Right lobe of liver (tissue), 6 donors: ENCODE measurements around the gene HECA. TPM values are rescaled to one million over a fixed set of nuclear protein-coding genes. Genes with fewer than 3 reads are reported as not detected.

Experiments used
- ATAC-seq, 4 donors: fragments of 200-7000 bp; cut with Tn5 transposase; one replicate each; pipeline ENCODE4 v1.9.1; 2020; ENCODE audit warnings: mild to moderate bottlenecking in 4 of 4, moderate library complexity in 4 of 4
- DNase-seq, 3 donors: peaks; one replicate each; pipeline ENCODE4 v3.0.0-alpha.2; 2020
- H3K27ac ChIP-seq, 3 donors: fragments of 200-600 bp; one replicate each; pipeline ENCODE4 v1.8.0; 2022
- H3K27me3 ChIP-seq, 2 donors: fragments of 200-600 bp; one replicate each; pipeline ENCODE4 v1.8.0; 2022
- H3K36me3 ChIP-seq, 4 donors: fragments of 200-600 bp; sonication (generic) in 1 of 4; one replicate each; pipeline versions ENCODE4 v1.5.1 to v1.8.0; 2017 to 2022; ENCODE audit warnings: control low read depth in 1 of 4
- H3K4me1 ChIP-seq, 4 donors: fragments of 200-600 bp; sonication (generic) in 1 of 4; one replicate each; pipeline versions ENCODE4 v1.5.1 to v1.8.0; 2017 to 2022; ENCODE audit warnings: control low read depth in 1 of 4
- H3K4me3 ChIP-seq, 3 donors: fragments of 200-600 bp; one replicate each; pipeline ENCODE4 v1.8.0; 2022
- H3K9me3 ChIP-seq, 4 donors: fragments of 200-600 bp; sonication (generic) in 1 of 4; one replicate each; pipeline versions ENCODE4 v1.5.1 to v1.8.0; 2017 to 2022; ENCODE audit warnings: control low read depth in 1 of 4
- CTCF ChIP-seq, 4 donors: fragments of 200-600 bp in 3 of 4; fragments of 450-650 bp in 1 of 4; IDR thresholded peaks; one replicate each; pipeline versions ENCODE4 v1.5.1 to v1.8.0; 2016 to 2022; ENCODE audit warnings: antibody characterized with exemption in 4 of 4, mild to moderate bottlenecking in 2 of 4
- POLR2A ChIP-seq: fragments of 450-650 bp; IDR thresholded peaks from one replicate; pipeline ENCODE4 v1.6.1; 2017; ENCODE audit warnings: antibody characterized with exemption, mild to moderate bottlenecking
- WGBS: methylation state at CpG from one replicate; pipeline ENCODE4 v1.1.6; 2018; ENCODE audit warnings: low coverage, low lambda C conversion rate; ENCODE audit not compliant: insufficient coverage; ENCODE audit errors: missing lambda C conversion rate; 5-methylcytosine and 5-hydroxymethylcytosine counted together
- intact Hi-C, 2 donors: fragments of 100-400 bp; cut with DNase I; formaldehyde crosslinking; loops; one replicate each; pipeline versions ENCODE4 v1.11.2 to v1.14.1; 2022
- total RNA-seq, 6 experiments: library from RNA; depleted of rRNA in 2 of 6; stranded (reverse); fragments of >200 nt in 2 of 6; fragmentation: NEBNext Ultra II Directional in 3 of 6; extraction: Animal tissue kit (Norgen Biotek cat#: 25700) in 3 of 6; gene quantifications; one replicate each; pipeline versions ENCODE4 v1.1.0 to v1.2.4, GENCODE V29; 2016 to 2023
- donor health status: DM: no; HTN: yes; CAD: no.
- donor health status: DM: no; HTN: no; CAD: no.
- donor health status: DM: no; HTN: no; CAD: no.
- donor health status: DM: no; HTN: yes; CAD: no.
- donor health status: DM: no; HTN: yes; CAD: no.

The HECA gene
- total RNA-seq, 6 experiments from 2014 or later: 6.8 to 12.2 (median 11.0) TPM

- Histone ChIP-seq H3K4me1 (no peaks in the 10 kb centered on the region), H3K36me3 (no peaks in the 10 kb centered on the region), H3K27ac (no peak overlapping the region), H3K9me3 (no peaks in the 10 kb centered on the region), H3K4me3 (no peak overlapping the region), H3K27me3 (no peaks in the 10 kb centered on the region)
- WGBS: 59% methylated on average over 3 of the region's 3 CpGs
- DNase-seq: no peak
- intact Hi-C loops: no loop called here
- peak; percentile 14 to 55 (median 37) for ATAC-seq
- TF ChIP-seq POLR2A (no peak), CTCF (IDR thresholded peaks at IDR 0.05) (no peak)
Observed at GRCh38 chr6:139126255-139126654, 8.6 kb upstream of the HECA start.

- Histone ChIP-seq H3K27ac (no peak overlapping the region), H3K4me3 (no peak overlapping the region), H3K36me3 (no peaks in the 10 kb centered on the region), H3K9me3 (no peaks in the 10 kb centered on the region), H3K4me1 (no peaks in the 10 kb centered on the region), H3K27me3 (no peaks in the 10 kb centered on the region)
- 66% methylated on average over 3 of the region's 4 CpGs for WGBS
- no peak for ATAC-seq
- no peak for TF ChIP-seq POLR2A
- TF ChIP-seq CTCF (IDR thresholded peaks at IDR 0.05): no peak
- intact Hi-C loops: no loop called here
- DNase-seq: no peak
Observed at GRCh38 chr6:139126931-139127330, 7.9 kb upstream of the HECA start.

GRCh38 chr6:139129284-139129683 is 5.6 kb upstream of the HECA start:
- ATAC-seq: no peak
- Histone ChIP-seq H3K27me3 (no peaks in the 10 kb centered on the region), H3K27ac (no peak overlapping the region), H3K36me3 (no peaks in the 10 kb centered on the region), H3K9me3 (no peaks in the 10 kb centered on the region), H3K4me3 (no peak overlapping the region), H3K4me1 (no peaks in the 10 kb centered on the region)
- 90% methylated on average over 1 of the region's 1 CpG for WGBS
- no peak for DNase-seq
- intact Hi-C loops: no loop called here
- TF ChIP-seq CTCF (IDR thresholded peaks at IDR 0.05) (no peak), POLR2A (no peak)

GRCh38 chr6:139131736-139132280 is 3.1 kb upstream of the HECA start:
- TF ChIP-seq POLR2A (no peak), CTCF (IDR thresholded peaks at IDR 0.05) (no peak)
- Histone ChIP-seq H3K36me3 (no peaks in the 10 kb centered on the region), H3K9me3 (no peaks in the 10 kb centered on the region), H3K27me3 (no peaks in the 10 kb centered on the region), H3K4me3 (no peak overlapping the region), H3K4me1 (peaks cover 0 to 7% (median 2%) of the 10 kb centered on the region in 4 donors), H3K27ac (no peak overlapping the region)
- intact Hi-C loops: no loop called here
- ATAC-seq (no peak), DNase-seq (no peak)
- 51% methylated on average over 6 of the region's 6 CpGs for WGBS
